K562 (cell line): ENCODE data around the gene TYW3. TPM values are rescaled to one million over a fixed set of nuclear protein-coding genes. Genes with fewer than 3 reads are reported as not detected.
A peak's percentile ranks its signal among the peaks of the same experiment; 100 is the strongest.
"Not testable (repeated sequence)": the region's sequence is repeated elsewhere in the genome, so short reads cannot be mapped to it uniquely, and the experiment has no call there.

ENCODE experiments used
- ATAC-seq: fragments of 200-7000 bp; cut with Tn5 transposase; 3 replicates; pipeline ENCODE4 v1.9.1; 2020; ENCODE audit warnings: moderate library complexity
- BruUV-seq: library from RNA; stranded (reverse); fragments of 400-500 nt; replicated peaks from 2 replicates; lab custom pipeline; 2021; lab: Mats Ljungman, UMichigan
- CTCF ChIA-PET: fragments of 300-600 bp; formaldehyde crosslinking; extraction: SDS; loops from one replicate; lab custom pipeline; 2021; ENCODE audit warnings: low intra/inter-chr PET ratio; lab: Yijun Ruan, JAX
- POLR2A ChIA-PET: fragments of 300-600, 350-650 bp; sonication (Branson Sonifier 250); formaldehyde crosslinking; extraction: SDS; loops from one replicate; lab custom pipeline; 2021; ENCODE audit warnings: antibody characterized with exemption, inconsistent platforms; lab: Yijun Ruan, JAX
- DNase-seq, 4 experiments: peaks; one replicate each; pipeline versions ENCODE4 v3.0.0 to v3.0.0-alpha.2; 2011 to 2018; ENCODE audit warnings: low spot score in 3 of 4, mixed read lengths in 3 of 4; ENCODE audit errors: extremely low read depth in 1 of 4
- FAIRE-seq: peaks from 2 replicates; lab custom pipeline; 2011; peaks lifted over from hg19 to GRCh38; lab: Jason Lieb, UNC
- H2AFZ ChIP-seq: 2 replicates; pipeline ENCODE4 v1.6.0; 2011; ENCODE audit warnings: low read depth, low read length, control low read depth, inconsistent platforms
- H3K27ac ChIP-seq: fragments of 200-600 bp; 3 replicates; pipeline ENCODE4 v1.8.0; 2011; ENCODE audit warnings: low read depth, mild to moderate bottlenecking, control low read depth, inconsistent platforms, low read length, moderate library complexity, mixed read lengths; ENCODE audit errors: extremely low read depth
- H3K27me3 ChIP-seq, 2 experiments: fragments of 300-600 bp in 1 of 2; 2 replicates in 1 of 2; 3 replicates in 1 of 2; pipeline versions ENCODE4 v1.6.0 to v1.8.0; 2011; ENCODE audit warnings: inconsistent platforms in 2 of 2, low read length in 2 of 2, mild to moderate bottlenecking in 1 of 2, mixed read lengths in 1 of 2, moderate library complexity in 1 of 2; ENCODE audit not compliant: control insufficient read depth in 2 of 2, insufficient read depth in 2 of 2
- H3K36me3 ChIP-seq: fragments of 300-600 bp; 3 replicates; pipeline ENCODE4 v1.8.0; 2011; ENCODE audit warnings: mild to moderate bottlenecking, low read length, inconsistent platforms; ENCODE audit not compliant: control insufficient read depth, insufficient read depth
- H3K4me1 ChIP-seq, 2 experiments: fragments of 200-600 bp in 1 of 2; replicated peaks in 1 of 2; 2 replicates in 1 of 2; 3 replicates in 1 of 2; pipeline versions ENCODE4 v1.5.1 to v1.8.0; 2011; ENCODE audit warnings: inconsistent platforms in 2 of 2, low read length in 2 of 2, mild to moderate bottlenecking in 1 of 2, mixed read lengths in 1 of 2, moderate library complexity in 1 of 2; ENCODE audit not compliant: control insufficient read depth in 2 of 2, insufficient read depth in 2 of 2
- H3K4me2 ChIP-seq: 2 replicates; pipeline ENCODE4 v1.6.1; 2011; ENCODE audit warnings: low read length, control low read depth, inconsistent platforms, mixed read lengths; ENCODE audit not compliant: insufficient read depth
- H3K4me3 ChIP-seq: fragments of 200-600 bp; sonication (generic), shearing (Covaris generic); 2 replicates; pipeline ENCODE4 v1.5.1; 2016; ENCODE audit warnings: control low read depth, inconsistent platforms
- H3K79me2 ChIP-seq: fragments of 200-600 bp; 3 replicates; pipeline ENCODE4 v1.8.0; 2011; ENCODE audit warnings: low read length, inconsistent platforms; ENCODE audit not compliant: control insufficient read depth, insufficient read depth
- H3K9ac ChIP-seq, 2 experiments: 2 replicates each; pipeline versions ENCODE4 v1.6.0 to v1.6.1; 2011; ENCODE audit warnings: low read depth in 2 of 2, low read length in 2 of 2, control low read depth in 1 of 2, inconsistent platforms in 1 of 2, mild to moderate bottlenecking in 1 of 2, mixed read lengths in 1 of 2; ENCODE audit not compliant: insufficient read depth in 1 of 2
- H3K9me1 ChIP-seq: one replicate; pipeline ENCODE4 v1.6.0; 2011; ENCODE audit warnings: inconsistent platforms, mild to moderate bottlenecking, low read length, moderate library complexity; ENCODE audit not compliant: control insufficient read depth, insufficient read depth
- H3K9me3 ChIP-seq: replicated peaks from 2 replicates; pipeline ENCODE4 v1.5.1; 2011; ENCODE audit warnings: low read depth, low read length, inconsistent platforms; ENCODE audit not compliant: control insufficient read depth, insufficient read depth
- H4K20me1 ChIP-seq: replicated peaks from 2 replicates; pipeline ENCODE4 v1.6.1; 2011; ENCODE audit warnings: low read length, inconsistent platforms, mixed read lengths; ENCODE audit not compliant: control insufficient read depth, insufficient read depth
- WGBS: fragments of 100-300 bp; shearing (Covaris generic); methylation state at CpG from one replicate; pipeline ENCODE4 v1.1.6; 2016; ENCODE audit warnings: low coverage, mixed read lengths; ENCODE audit not compliant: insufficient coverage; ENCODE audit errors: missing lambda C conversion rate; 5-methylcytosine and 5-hydroxymethylcytosine counted together
- in situ Hi-C: fragments of 300-500 bp; cut with MboI; formaldehyde crosslinking; loops from 4 replicates; pipeline ENCODE4 v1.15.0; 2018; ENCODE audit warnings: inconsistent platforms, mixed read lengths
- intact Hi-C: fragments of 100-400 bp; cut with micrococcal nuclease; formaldehyde crosslinking; loops from 2 replicates; pipeline ENCODE4 v1.14.2; 2022
- polyA plus RNA-seq, 8 experiments: library from polyadenylated mRNA; depleted of rRNA in 4 of 8; stranded (reverse) in 5 of 8; unstranded in 3 of 8; fragments of >200 nt; fragmentation: Nextera tagmentation in 2 of 8; fragmentation: Illumina TruSeq in 1 of 8; extraction: Ambion mirVana in 2 of 8; extraction: Trizol in 1 of 8; gene quantifications; 2 replicates each; pipeline versions ENCODE4 v1.2.1 to v1.2.3, GENCODE V29; 2011 to 2014; ENCODE audit warnings: inconsistent platforms in 1 of 8, missing spikeins in 1 of 8
- total RNA-seq, 7 experiments: library from RNA; depleted of rRNA in 6 of 7; stranded (reverse); fragments of >200 nt in 6 of 7; fragmentation: Illumina TruSeq in 2 of 7; extraction: Trizol in 2 of 7; gene quantifications; 2 replicates each; pipeline versions ENCODE4 v1.2.1 to v1.2.3, GENCODE V29; 2011 to 2021; ENCODE audit warnings: low replicate concordance in 1 of 7
- TF ChIP-seq, protein P1 (sequence below), 3 experiments: fragments of 200-800 bp in 1 of 3; sonication (Bioruptor generic) in 1 of 3; sonication (generic) in 1 of 3; formaldehyde crosslinking in 1 of 3; IDR thresholded peaks; 2 replicates each; pipeline versions ENCODE4 v1.6.1 to v1.8.0; 2016 to 2022; ENCODE audit warnings: mild to moderate bottlenecking in 2 of 3, missing compliant biosample characterization in 2 of 3, missing genetic modification characterization in 2 of 3, missing genetic modification reagents in 1 of 3

Gene TYW3
- total and polyA plus RNA-seq, 9 of the 15 experiments (the other 6 are each of a cell fraction or from before 2014, with no cell fraction given), result 22.0 to 54.0 (median 41.1) TPM

DNA sequence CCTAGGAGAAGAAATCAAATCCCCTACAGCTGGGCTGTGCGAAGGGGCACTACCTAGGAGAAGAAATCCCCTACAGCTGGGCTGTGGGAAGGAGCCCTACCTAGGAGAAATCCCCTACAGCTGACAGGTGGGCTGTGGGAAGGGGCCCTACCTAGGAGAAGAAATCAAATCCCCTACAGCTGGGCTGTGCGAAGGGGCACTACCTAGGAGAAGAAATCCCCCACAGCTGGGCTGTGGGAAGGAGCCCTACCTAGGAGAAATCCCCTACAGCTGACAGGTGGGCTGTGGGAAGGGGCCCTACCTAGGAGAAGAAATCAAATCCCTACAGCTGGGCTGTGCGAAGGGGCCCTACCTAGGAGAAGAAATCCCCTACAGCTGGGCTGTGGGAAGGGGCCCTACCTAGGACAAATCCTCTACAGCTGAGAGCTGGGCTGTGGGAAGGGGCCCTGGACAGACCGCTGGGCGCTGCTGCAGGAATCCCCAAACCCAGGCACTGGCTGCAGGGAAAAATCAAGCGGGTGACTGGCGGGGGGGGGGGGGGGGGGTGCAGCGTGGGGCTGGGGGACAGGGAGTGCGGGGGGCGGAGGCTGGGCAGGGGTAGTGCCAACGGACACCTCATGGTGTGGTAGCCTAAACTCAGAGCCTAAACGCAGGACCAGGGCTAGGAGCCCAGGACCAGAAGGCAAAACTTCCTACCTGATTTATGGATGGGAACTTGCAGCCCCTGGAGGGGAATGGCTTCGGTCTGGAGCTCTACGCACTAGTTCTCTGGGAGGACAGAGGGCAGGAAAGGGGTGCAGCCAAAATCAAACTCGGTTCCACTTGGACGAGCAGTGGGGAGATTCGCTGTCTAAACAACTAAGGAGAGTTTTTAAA lies 643 bp upstream of the TYW3 start:
- DNase-seq, result peak in 3 of 4 experiments; percentile 21 to 32 (median 22)
- in situ Hi-C loops, BruUV-seq, CTCF ChIA-PET, FAIRE-seq, H3K9me1 ChIP-seq, H3K27me3 ChIP-seq, H3K9me3 ChIP-seq, H4K20me1 ChIP-seq: not testable (repeated sequence)
- Histone ChIP-seq H3K9ac (peak overlapping the region; percentile 83 to 98; a peak in 3 of 4 replicates), H3K79me2 (peaks cover 53% of the 10 kb centered on the region), H2AFZ (peak overlapping the region; percentile 97), H3K4me2 (peak overlapping the region; percentile 86), H3K4me3 (peak overlapping the region; percentile 59), H3K4me1 (peaks cover 5 to 19% of the 10 kb centered on the region in 2 experiments; a peak in 3 of 5 replicates), H3K27ac (peak overlapping the region; percentile 92), H3K36me3 (peaks cover 24% of the 10 kb centered on the region)
- intact Hi-C loops, result loop anchor here (2.0 to 5.0 kb wide), 2 partner anchors 44 to 535 kb away; partner anchors contain the start of genes FPGT and LRRIQ3
- TF ChIP-seq, protein P1, sequence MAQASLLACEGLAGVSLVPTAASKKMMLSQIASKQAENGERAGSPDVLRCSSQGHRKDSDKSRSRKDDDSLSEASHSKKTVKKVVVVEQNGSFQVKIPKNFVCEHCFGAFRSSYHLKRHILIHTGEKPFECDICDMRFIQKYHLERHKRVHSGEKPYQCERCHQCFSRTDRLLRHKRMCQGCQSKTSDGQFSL (CRISPR knock-in tag; IDR thresholded peaks at IDR 0.05), result not testable (repeated sequence)
- TF ChIP-seq, protein P1 (tag; IDR thresholded peaks at IDR 0.05), result peak in 1 of 2 experiments; percentile 77; a peak in 2 of 4 replicates
- peak; percentile 28 for ATAC-seq
- POLR2A ChIA-PET, result interaction anchor here (0.5 to 2.1 kb wide), 7 partner anchors 9 to 140 kb away, joined by 3 to 7 read pairs (median 3); no protein-coding TSS in a partner anchor
- 0% methylated on average over 7 of the region's 17 CpGs for WGBS
